Fibroblast of peridontal ligament (primary cell): ENCODE data around the gene SH2D7.

ENCODE experiments used
- DNase-seq: peaks from one replicate; pipeline ENCODE4 v3.0.0-alpha.2; 2010; ENCODE audit errors: extremely low read depth

The SH2D7 gene

GRCh38 chr15:78103406-78104118 lies 11.2 kb downstream of the SH2D7 start:
- DNase-seq = no peak

GRCh38 chr15:78104119-78104479 lies 11.7 kb downstream of the SH2D7 start:
- DNase-seq = no peak

GRCh38 chr15:78104566-78105475 lies 12.5 kb downstream of the SH2D7 start:
- no peak for DNase-seq

- DNase-seq = no peak
Measured at GRCh38 chr15:78105476-78106241, 13.3 kb downstream of the SH2D7 start.

- no peak for DNase-seq
Measured at GRCh38 chr15:78107471-78107870, 15.1 kb downstream of the SH2D7 start.

GRCh38 chr15:78108300-78109084 lies 16.1 kb downstream of the SH2D7 start:
- DNase-seq = peak; percentile 85

GRCh38 chr15:78109156-78109555 lies 16.8 kb downstream of the SH2D7 start:
- no peak for DNase-seq

GRCh38 chr15:78110096-78110495 lies 17.7 kb downstream of the SH2D7 start:
- DNase-seq = no peak

GRCh38 chr15:78110916-78111475 lies 18.6 kb downstream of the SH2D7 start:
- no peak for DNase-seq

GRCh38 chr15:78111788-78112187 lies 19.4 kb downstream of the SH2D7 start:
- no peak for DNase-seq

GRCh38 chr15:78112551-78112950 lies 20.2 kb downstream of the SH2D7 start:
- no peak for DNase-seq

- DNase-seq = no peak
Measured at GRCh38 chr15:78120523-78120922, 28.2 kb downstream of the SH2D7 start.

- no peak for DNase-seq
Measured at GRCh38 chr15:78125267-78125666, 32.9 kb downstream of the SH2D7 start.

- no peak for DNase-seq
Measured at GRCh38 chr15:78127882-78128281, 35.5 kb downstream of the SH2D7 start.

- DNase-seq = no peak
Measured at GRCh38 chr15:78129077-78129750, 36.9 kb downstream of the SH2D7 start.

- DNase-seq = no peak
Measured at GRCh38 chr15:78129751-78130287, 37.5 kb downstream of the SH2D7 start.

- no peak for DNase-seq
Measured at GRCh38 chr15:78130466-78131294, 38.3 kb downstream of the SH2D7 start.

GRCh38 chr15:78131295-78132061 lies 39.1 kb downstream of the SH2D7 start, which contains the start of gene CIB2:
CIB2 (minus strand) TSS chr15:78131445; CDS start chr15:78131215, 230 bp downstream.
- peak; percentile 27 for DNase-seq

- DNase-seq = no peak
Measured at GRCh38 chr15:78133801-78134200, 41.4 kb downstream of the SH2D7 start.
